ENCODE results near the gene SCIMP. TPM values are rescaled to one million over a fixed set of nuclear protein-coding genes. Genes with fewer than 3 reads are reported as not detected.
"Not testable (repeated sequence)": the region's sequence is repeated elsewhere in the genome, so short reads cannot be mapped to it uniquely, and the experiment has no call there.

Gene SCIMP
- total RNA-seq, 1 donor from 2014 or later: not detected

DNA sequence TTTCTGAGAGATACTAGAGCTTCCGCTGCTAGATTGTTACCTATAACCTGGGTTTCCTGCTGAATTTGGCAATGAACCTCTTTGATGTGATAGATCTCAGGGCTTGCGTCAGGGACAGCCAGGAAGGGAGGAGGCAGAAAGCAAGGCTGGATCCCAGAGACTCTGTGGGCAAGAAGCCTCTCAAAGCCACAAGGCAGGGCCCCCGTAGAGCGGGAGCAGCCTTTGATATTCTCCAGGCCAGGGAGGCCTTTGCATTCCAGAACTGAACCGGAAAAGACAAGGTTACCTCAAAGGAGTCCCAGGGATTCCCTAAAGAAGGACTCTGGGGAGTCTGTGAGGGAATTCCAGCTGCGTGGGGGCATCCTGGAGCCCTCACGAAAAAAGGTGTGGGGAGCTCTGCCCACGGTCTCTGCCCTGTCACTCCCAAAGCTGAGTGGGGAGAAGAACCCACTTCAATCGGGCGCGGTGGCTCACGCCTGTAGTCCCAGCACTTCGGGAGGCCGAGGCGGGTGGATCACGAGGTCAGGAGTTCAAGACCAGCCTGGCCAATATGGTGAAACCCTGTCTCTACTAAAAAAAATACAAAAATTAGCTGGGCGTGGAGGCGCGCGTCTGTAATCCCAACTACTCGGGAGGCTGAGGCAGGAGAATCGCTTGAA is 14.3 kb upstream of the SCIMP start:
- Mint-ChIP-seq H3K27ac (ENCODE audit: unreplicated experiment) (no peak overlapping the region), H3K36me3 (ENCODE audit: unreplicated experiment) (no peaks in the 10 kb centered on the region), H3K27me3 (ENCODE audit: unreplicated experiment) (peaks cover 2% of the 10 kb centered on the region), H3K4me3 (ENCODE audit: unreplicated experiment) (no peak overlapping the region), H3K4me1 (ENCODE audit: unreplicated experiment) (peaks cover 3% of the 10 kb centered on the region), H3K9me3 (ENCODE audit: unreplicated experiment) (no peaks in the 10 kb centered on the region)
- DNase-seq (ENCODE audit: extremely low spot score, unreplicated experiment): no peak
- TF ChIP-seq, protein P1, sequence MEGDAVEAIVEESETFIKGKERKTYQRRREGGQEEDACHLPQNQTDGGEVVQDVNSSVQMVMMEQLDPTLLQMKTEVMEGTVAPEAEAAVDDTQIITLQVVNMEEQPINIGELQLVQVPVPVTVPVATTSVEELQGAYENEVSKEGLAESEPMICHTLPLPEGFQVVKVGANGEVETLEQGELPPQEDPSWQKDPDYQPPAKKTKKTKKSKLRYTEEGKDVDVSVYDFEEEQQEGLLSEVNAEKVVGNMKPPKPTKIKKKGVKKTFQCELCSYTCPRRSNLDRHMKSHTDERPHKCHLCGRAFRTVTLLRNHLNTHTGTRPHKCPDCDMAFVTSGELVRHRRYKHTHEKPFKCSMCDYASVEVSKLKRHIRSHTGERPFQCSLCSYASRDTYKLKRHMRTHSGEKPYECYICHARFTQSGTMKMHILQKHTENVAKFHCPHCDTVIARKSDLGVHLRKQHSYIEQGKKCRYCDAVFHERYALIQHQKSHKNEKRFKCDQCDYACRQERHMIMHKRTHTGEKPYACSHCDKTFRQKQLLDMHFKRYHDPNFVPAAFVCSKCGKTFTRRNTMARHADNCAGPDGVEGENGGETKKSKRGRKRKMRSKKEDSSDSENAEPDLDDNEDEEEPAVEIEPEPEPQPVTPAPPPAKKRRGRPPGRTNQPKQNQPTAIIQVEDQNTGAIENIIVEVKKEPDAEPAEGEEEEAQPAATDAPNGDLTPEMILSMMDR (IDR thresholded peaks at IDR 0.05): no peak

DNA sequence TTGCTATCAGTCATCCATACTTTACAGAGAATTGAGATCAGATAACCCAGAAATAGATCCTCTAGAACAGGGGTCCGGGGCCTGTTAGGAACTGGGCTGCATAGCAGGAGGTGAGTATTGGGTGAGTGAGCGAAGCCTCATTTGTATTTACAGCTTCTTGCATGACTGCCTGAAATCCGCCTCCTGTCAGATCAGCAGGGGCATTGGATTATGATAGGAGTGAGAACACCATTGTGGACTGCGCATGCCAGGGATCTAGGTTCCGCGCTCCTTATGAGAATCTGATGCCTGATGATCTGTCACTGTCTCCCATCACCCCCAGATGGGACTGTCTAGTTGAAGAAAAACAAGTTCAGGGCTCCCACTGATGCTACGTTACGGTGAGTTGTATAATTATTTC is 13.0 kb upstream of the SCIMP start:
- Mint-ChIP-seq H3K36me3 (ENCODE audit: unreplicated experiment) (no peaks in the 10 kb centered on the region), H3K27ac (ENCODE audit: unreplicated experiment) (no peak overlapping the region), H3K9me3 (ENCODE audit: unreplicated experiment) (no peaks in the 10 kb centered on the region), H3K27me3 (ENCODE audit: unreplicated experiment) (peaks cover 2% of the 10 kb centered on the region), H3K4me1 (ENCODE audit: unreplicated experiment) (peaks cover 3% of the 10 kb centered on the region), H3K4me3 (ENCODE audit: unreplicated experiment) (no peak overlapping the region)
- DNase-seq (ENCODE audit: extremely low spot score, unreplicated experiment): no peak
- TF ChIP-seq, protein P1 (IDR thresholded peaks at IDR 0.05): no peak

DNA sequence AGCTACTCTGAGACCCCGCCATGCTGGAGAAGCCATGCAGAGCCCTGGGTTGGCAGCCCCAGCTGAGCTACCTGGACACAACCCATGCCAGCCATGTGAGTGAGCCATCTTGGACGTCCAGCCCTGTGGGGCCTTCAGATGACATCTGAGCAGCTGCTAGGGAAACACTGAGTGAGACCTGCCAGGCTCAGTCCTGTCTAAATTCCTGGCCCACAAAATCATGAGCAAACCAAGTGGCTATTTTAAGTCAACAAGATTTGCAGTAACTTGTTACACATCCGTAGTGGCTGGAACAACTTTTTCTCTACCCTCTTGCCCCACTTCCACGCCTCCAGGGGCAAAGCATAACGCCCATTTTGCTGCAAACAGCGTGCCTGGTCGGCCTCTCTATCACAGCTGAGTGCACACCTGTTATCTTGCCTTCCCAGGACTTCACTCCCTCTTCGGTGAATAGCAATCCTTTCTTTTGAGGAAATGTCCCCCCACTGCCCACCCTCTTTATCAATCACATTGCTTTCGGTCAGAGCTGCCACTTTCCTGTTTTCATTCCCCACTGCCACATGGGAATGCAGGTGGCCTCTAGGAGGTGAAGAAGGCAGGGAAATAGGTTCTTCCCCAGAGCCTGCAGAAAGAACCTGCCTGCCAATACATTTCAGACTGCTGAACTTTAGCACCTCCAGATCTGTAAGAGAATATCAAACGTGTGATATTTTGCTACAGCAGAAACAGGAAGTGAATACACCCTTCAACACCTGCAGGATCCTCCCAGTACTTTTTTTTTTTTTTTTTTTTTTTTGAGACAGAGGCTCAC is 7.4 kb upstream of the SCIMP start:
- Mint-ChIP-seq H3K27ac (ENCODE audit: unreplicated experiment) (no peak overlapping the region), H3K27me3 (ENCODE audit: unreplicated experiment) (peaks cover 2% of the 10 kb centered on the region), H3K4me3 (ENCODE audit: unreplicated experiment) (no peak overlapping the region)

DNA sequence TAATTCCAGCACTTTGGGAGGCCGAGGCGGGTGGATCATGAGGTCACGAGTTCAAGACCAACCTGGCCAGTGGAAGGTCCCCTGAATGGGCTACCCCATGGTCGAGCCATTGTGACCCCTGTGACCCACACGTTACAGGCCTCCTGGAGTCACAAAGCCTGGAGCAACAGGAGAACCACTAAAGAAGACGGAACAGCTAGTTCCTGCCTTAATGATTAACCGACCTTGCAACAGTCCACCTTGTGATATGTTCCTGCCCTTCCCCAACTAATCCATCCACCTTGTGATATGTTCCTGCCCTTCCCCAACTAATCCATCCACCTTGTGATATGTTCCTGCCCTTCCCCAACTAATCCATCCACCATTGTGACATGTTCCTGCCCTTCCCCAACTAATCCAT is 5.1 kb upstream of the SCIMP start:
- H3K36me3 Mint-ChIP-seq (ENCODE audit: unreplicated experiment); H3K4me1 Mint-ChIP-seq (ENCODE audit: unreplicated experiment); DNase-seq (ENCODE audit: extremely low spot score, unreplicated experiment); H3K4me3 Mint-ChIP-seq (ENCODE audit: unreplicated experiment); H3K27ac Mint-ChIP-seq (ENCODE audit: unreplicated experiment); H3K27me3 Mint-ChIP-seq (ENCODE audit: unreplicated experiment); H3K9me3 Mint-ChIP-seq (ENCODE audit: unreplicated experiment): not testable (repeated sequence)

More for the DNA sequence above, 7.4 kb upstream of the SCIMP start:
- Mint-ChIP-seq H3K36me3 (ENCODE audit: unreplicated experiment) (no peaks in the 10 kb centered on the region), H3K4me1 (ENCODE audit: unreplicated experiment) (no peaks in the 10 kb centered on the region), H3K9me3 (ENCODE audit: unreplicated experiment) (no peaks in the 10 kb centered on the region)
- DNase-seq (ENCODE audit: extremely low spot score, unreplicated experiment): no peak
- TF ChIP-seq, protein P1 (IDR thresholded peaks at IDR 0.05): no peak

DNA sequence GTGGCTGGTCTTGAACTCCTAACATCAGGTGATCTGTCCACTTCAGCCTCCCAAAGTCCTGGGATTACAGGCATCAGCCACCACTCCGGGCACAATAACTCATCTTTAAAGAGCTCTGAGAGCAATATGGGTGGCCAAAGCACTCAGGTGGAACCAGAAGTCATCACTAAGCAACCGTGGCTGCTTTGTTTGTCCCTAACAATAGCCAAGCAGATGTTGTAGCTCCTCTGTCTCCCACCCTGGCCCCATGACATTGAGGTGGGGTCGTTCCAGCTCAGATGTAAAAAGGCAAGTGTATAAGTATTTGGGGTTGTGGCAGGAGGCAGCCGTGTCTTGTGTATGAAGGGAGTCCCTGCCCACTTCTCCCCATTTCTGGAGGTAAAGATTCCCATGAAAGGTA is 3.7 kb upstream of the SCIMP start:
- Mint-ChIP-seq H3K27me3 (ENCODE audit: unreplicated experiment) (no peaks in the 10 kb centered on the region), H3K4me1 (ENCODE audit: unreplicated experiment) (no peaks in the 10 kb centered on the region), H3K4me3 (ENCODE audit: unreplicated experiment) (no peak overlapping the region), H3K9me3 (ENCODE audit: unreplicated experiment) (no peaks in the 10 kb centered on the region), H3K36me3 (ENCODE audit: unreplicated experiment) (peaks cover 2% of the 10 kb centered on the region), H3K27ac (ENCODE audit: unreplicated experiment) (no peak overlapping the region)
- TF ChIP-seq, protein P1 (IDR thresholded peaks at IDR 0.05): no peak
- DNase-seq (ENCODE audit: extremely low spot score, unreplicated experiment): no peak
